Neural progenitor cell (in vitro differentiated cells): ENCODE measurements around the gene GIMAP6. TPM values are rescaled to one million over a fixed set of nuclear protein-coding genes. Genes with fewer than 3 reads are reported as not detected.
"Not testable (repeated sequence)": the region's sequence is repeated elsewhere in the genome, so short reads cannot be mapped to it uniquely, and the experiment has no call there.

Source experiments
- DNase-seq: peaks from one replicate; pipeline ENCODE4 v3.0.0-alpha.2; 2016; ENCODE audit warnings: low spot score
- H2AFZ ChIP-seq: fragments of 200-600 bp; sonication (generic); replicated peaks from 2 replicates; pipeline ENCODE4 v1.6.1; 2016; ENCODE audit warnings: antibody characterized with exemption
- H3F3A ChIP-seq: fragments of 200-600 bp; sonication (generic); 2 replicates; pipeline ENCODE4 v1.6.1; 2016; ENCODE audit warnings: antibody characterized with exemption, low read depth
- H3K27ac ChIP-seq: fragments of 200-600 bp; sonication (generic); 2 replicates; pipeline ENCODE4 v1.5.1; 2016; ENCODE audit warnings: mild to moderate bottlenecking
- H3K27me3 ChIP-seq: fragments of 200-600 bp; sonication (generic); 2 replicates; pipeline ENCODE4 v1.6.1; 2016; ENCODE audit warnings: mild to moderate bottlenecking, moderate library complexity
- H3K36me3 ChIP-seq: fragments of 200-600 bp; sonication (generic); 2 replicates; pipeline ENCODE4 v1.5.1; 2016
- H3K4me1 ChIP-seq: fragments of 200-600 bp; sonication (generic); 2 replicates; pipeline ENCODE4 v1.6.1; 2016; ENCODE audit warnings: mixed run types
- H3K4me2 ChIP-seq: fragments of 200-600 bp; sonication (generic); 2 replicates; pipeline ENCODE4 v1.6.1; 2016
- H3K4me3 ChIP-seq: fragments of 200-600 bp; sonication (generic); 2 replicates; pipeline ENCODE4 v1.5.1; 2016
- H3K79me2 ChIP-seq: fragments of 200-600 bp; sonication (generic); 2 replicates; pipeline ENCODE4 v1.6.1; 2016; ENCODE audit warnings: low read depth
- H3K9ac ChIP-seq: fragments of 200-600 bp; sonication (generic); 2 replicates; pipeline ENCODE4 v1.6.1; 2016
- H3K9me3 ChIP-seq: fragments of 200-600 bp; sonication (generic); 2 replicates; pipeline ENCODE4 v1.5.1; 2016; ENCODE audit warnings: low read depth
- H4K20me1 ChIP-seq: fragments of 200-600 bp; sonication (generic); 2 replicates; pipeline ENCODE4 v1.6.1; 2016; ENCODE audit warnings: low read depth
- H3K27ac Mint-ChIP-seq: 3 replicates; pipeline ENCODE4 v1.8.0; 2021; ENCODE audit warnings: mixed read lengths
- H3K27me3 Mint-ChIP-seq: 2 replicates; pipeline ENCODE4 v1.8.0; 2022; ENCODE audit warnings: low read depth, mild to moderate bottlenecking, inconsistent platforms, moderate library complexity, mixed read lengths; ENCODE audit not compliant: insufficient read depth
- H3K36me3 Mint-ChIP-seq: 3 replicates; pipeline ENCODE4 v1.8.0; 2021; ENCODE audit warnings: mixed read lengths
- H3K4me1 Mint-ChIP-seq: 3 replicates; pipeline ENCODE4 v1.8.0; 2021; ENCODE audit warnings: mixed read lengths
- H3K4me3 Mint-ChIP-seq: 3 replicates; pipeline ENCODE4 v1.8.0; 2021; ENCODE audit warnings: mild to moderate bottlenecking, moderate library complexity, mixed read lengths
- H3K9me3 Mint-ChIP-seq: 3 replicates; pipeline ENCODE4 v1.8.0; 2020; ENCODE audit warnings: mixed read lengths
- EZH2 ChIP-seq: fragments of 200-600 bp; sonication (generic); IDR thresholded peaks from 2 replicates; pipeline ENCODE4 v1.6.1; 2017; ENCODE audit warnings: antibody characterized with exemption, mild to moderate bottlenecking, moderate library complexity
- EZH2phosphoT487 ChIP-seq: fragments of 200-600 bp; sonication (generic); IDR thresholded peaks from 2 replicates; pipeline ENCODE4 v1.6.1; 2017; ENCODE audit warnings: antibody characterized with exemption
- total RNA-seq: library from RNA; depleted of rRNA; stranded (reverse); fragments of >200 nt; gene quantifications from 2 replicates; pipeline ENCODE4 v1.2.3, GENCODE V29; 2015; ENCODE audit warnings: low replicate concordance
- TF ChIP-seq, protein P1 (sequence below): fragments of 200-600 bp; sonication (generic); IDR thresholded peaks from 2 replicates; pipeline ENCODE4 v1.5.1; 2017; ENCODE audit warnings: antibody characterized with exemption, mild to moderate bottlenecking

The GIMAP6 gene
- total RNA-seq, 1 donor from 2014 or later: not detected

- H3K27ac Mint-ChIP-seq: no peak overlapping the region
- Histone ChIP-seq H3K27me3 (no peaks in the 10 kb centered on the region), H3K27ac (no peak overlapping the region), H3K9me3 (no peaks in the 10 kb centered on the region), H3K79me2 (no peaks in the 10 kb centered on the region), H3K36me3 (no peaks in the 10 kb centered on the region), H4K20me1 (no peaks in the 10 kb centered on the region), H2AFZ (no peak overlapping the region), H3K4me2 (no peak overlapping the region), H3K9ac (no peak overlapping the region), H3K4me1 (no peaks in the 10 kb centered on the region), H3F3A (no peaks in the 10 kb centered on the region), H3K4me3 (no peak overlapping the region)
- H3K9me3 Mint-ChIP-seq: peaks cover 6% of the 10 kb centered on the region
- no peak overlapping the region for H3K4me3 Mint-ChIP-seq
- H3K4me1 Mint-ChIP-seq: no peaks in the 10 kb centered on the region
- no peaks in the 10 kb centered on the region for H3K36me3 Mint-ChIP-seq
- no peaks in the 10 kb centered on the region for H3K27me3 Mint-ChIP-seq
- DNase-seq: no peak
- no peak for TF ChIP-seq EZH2phosphoT487
- TF ChIP-seq, protein P1, sequence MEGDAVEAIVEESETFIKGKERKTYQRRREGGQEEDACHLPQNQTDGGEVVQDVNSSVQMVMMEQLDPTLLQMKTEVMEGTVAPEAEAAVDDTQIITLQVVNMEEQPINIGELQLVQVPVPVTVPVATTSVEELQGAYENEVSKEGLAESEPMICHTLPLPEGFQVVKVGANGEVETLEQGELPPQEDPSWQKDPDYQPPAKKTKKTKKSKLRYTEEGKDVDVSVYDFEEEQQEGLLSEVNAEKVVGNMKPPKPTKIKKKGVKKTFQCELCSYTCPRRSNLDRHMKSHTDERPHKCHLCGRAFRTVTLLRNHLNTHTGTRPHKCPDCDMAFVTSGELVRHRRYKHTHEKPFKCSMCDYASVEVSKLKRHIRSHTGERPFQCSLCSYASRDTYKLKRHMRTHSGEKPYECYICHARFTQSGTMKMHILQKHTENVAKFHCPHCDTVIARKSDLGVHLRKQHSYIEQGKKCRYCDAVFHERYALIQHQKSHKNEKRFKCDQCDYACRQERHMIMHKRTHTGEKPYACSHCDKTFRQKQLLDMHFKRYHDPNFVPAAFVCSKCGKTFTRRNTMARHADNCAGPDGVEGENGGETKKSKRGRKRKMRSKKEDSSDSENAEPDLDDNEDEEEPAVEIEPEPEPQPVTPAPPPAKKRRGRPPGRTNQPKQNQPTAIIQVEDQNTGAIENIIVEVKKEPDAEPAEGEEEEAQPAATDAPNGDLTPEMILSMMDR: no peak
- TF ChIP-seq EZH2: no peak
Measured at GRCh38 chr7:150675714-150676113, 43.5 kb upstream of the GIMAP6 start.

GRCh38 chr7:150671798-150672585 is 39.8 kb upstream of the GIMAP6 start:
- H3K27ac ChIP-seq, H4K20me1 ChIP-seq, H2AFZ ChIP-seq, H3K36me3 Mint-ChIP-seq, H3K9ac ChIP-seq, H3K9me3 Mint-ChIP-seq, H3K9me3 ChIP-seq, H3K4me2 ChIP-seq, H3K27ac Mint-ChIP-seq, H3K4me3 ChIP-seq, DNase-seq, H3K4me1 ChIP-seq, H3K79me2 ChIP-seq, H3K4me1 Mint-ChIP-seq, H3K4me3 Mint-ChIP-seq, H3K36me3 ChIP-seq, H3K27me3 ChIP-seq, H3F3A ChIP-seq, H3K27me3 Mint-ChIP-seq: not testable (repeated sequence)

GRCh38 chr7:150668977-150669376 is 36.8 kb upstream of the GIMAP6 start:
- Histone ChIP-seq H3K27me3 (no peaks in the 10 kb centered on the region), H4K20me1 (no peaks in the 10 kb centered on the region), H3K36me3 (no peaks in the 10 kb centered on the region), H3K4me1 (no peaks in the 10 kb centered on the region), H3K79me2 (no peaks in the 10 kb centered on the region), H3K9me3 (no peaks in the 10 kb centered on the region), H3K4me3 (no peak overlapping the region), H3K4me2 (no peak overlapping the region), H2AFZ (no peak overlapping the region), H3F3A (no peaks in the 10 kb centered on the region), H3K9ac (no peak overlapping the region), H3K27ac (no peak overlapping the region)
- no peaks in the 10 kb centered on the region for H3K36me3 Mint-ChIP-seq
- H3K4me1 Mint-ChIP-seq: no peaks in the 10 kb centered on the region
- no peak overlapping the region for H3K27ac Mint-ChIP-seq
- no peak for TF ChIP-seq EZH2
- no peak for TF ChIP-seq EZH2phosphoT487
- TF ChIP-seq, protein P1: no peak
- H3K4me3 Mint-ChIP-seq: no peak overlapping the region
- H3K9me3 Mint-ChIP-seq: peaks cover 2% of the 10 kb centered on the region
- no peak for DNase-seq
- peaks cover 4% of the 10 kb centered on the region for H3K27me3 Mint-ChIP-seq

DNA sequence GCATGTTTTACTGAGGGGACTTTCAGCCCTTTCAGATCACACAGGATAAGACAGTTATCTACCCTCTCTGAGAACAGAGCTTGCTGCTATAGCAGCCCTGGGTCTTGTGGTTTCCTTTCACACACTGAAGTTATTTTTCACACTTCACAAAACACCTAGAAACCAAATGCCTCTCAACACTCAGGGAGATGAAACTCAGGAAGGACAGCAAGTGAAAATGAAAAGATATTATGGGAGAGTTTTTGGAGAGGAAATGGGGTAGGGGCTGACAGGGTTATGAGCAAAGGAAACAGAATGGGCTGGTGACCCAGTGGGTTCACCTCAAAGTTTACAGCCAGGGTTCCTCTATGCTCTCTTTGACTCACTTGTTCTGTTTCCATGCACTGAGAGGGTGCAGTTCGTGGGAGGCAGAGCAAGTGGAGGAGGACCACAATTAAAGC is 36.3 kb upstream of the GIMAP6 start:
- no peak for TF ChIP-seq EZH2
- no peak for TF ChIP-seq EZH2phosphoT487
- TF ChIP-seq, protein P1: no peak
- Histone ChIP-seq H3K9me3 (no peaks in the 10 kb centered on the region), H3F3A (no peaks in the 10 kb centered on the region), H3K27me3 (no peaks in the 10 kb centered on the region), H2AFZ (no peak overlapping the region), H3K9ac (no peak overlapping the region), H4K20me1 (no peaks in the 10 kb centered on the region), H3K27ac (no peak overlapping the region), H3K4me2 (no peak overlapping the region), H3K36me3 (no peaks in the 10 kb centered on the region), H3K79me2 (no peaks in the 10 kb centered on the region), H3K4me3 (no peak overlapping the region), H3K4me1 (no peaks in the 10 kb centered on the region)
- DNase-seq: no peak
- Mint-ChIP-seq H3K4me1 (no peaks in the 10 kb centered on the region), H3K36me3 (no peaks in the 10 kb centered on the region), H3K4me3 (no peak overlapping the region), H3K9me3 (peaks cover 2% of the 10 kb centered on the region), H3K27me3 (peaks cover 4% of the 10 kb centered on the region), H3K27ac (no peak overlapping the region)
